Measurements from ENCODE around the gene DIRAS1.
"Not testable (repeated sequence)": the region's sequence is repeated elsewhere in the genome, so short reads cannot be mapped to it uniquely, and the experiment has no call there.

Gene DIRAS1

GRCh38 chr19:2668175-2668763 lies 52.9 kb downstream of the DIRAS1 start:
- no peak for DNase-seq

GRCh38 chr19:2667349-2667748 lies 53.8 kb downstream of the DIRAS1 start:
- DNase-seq = not testable (repeated sequence)

- DNase-seq = no peak
Observed at GRCh38 chr19:2666344-2666994, 54.7 kb downstream of the DIRAS1 start.

GRCh38 chr19:2665103-2665502 lies 56.1 kb downstream of the DIRAS1 start:
- DNase-seq = no peak

All from NCI-H2107 (cell line).